Sciatic nerve (tissue), 2 donors: ENCODE results near the gene CTSF. TPM values are rescaled to one million over a fixed set of nuclear protein-coding genes. Genes with fewer than 3 reads are reported as not detected.
A peak's percentile ranks its signal among the peaks of the same experiment; 100 is the strongest.

Experiments used
- ATAC-seq: fragments of 200-7000 bp; cut with Tn5 transposase; one replicate; pipeline ENCODE4 v1.9.1; 2020; ENCODE audit warnings: mild to moderate bottlenecking, moderate library complexity
- DNase-seq: peaks from one replicate; pipeline ENCODE4 v3.0.0-alpha.2; 2020; ENCODE audit warnings: low spot score
- intact Hi-C: fragments of 100-400 bp; cut with DNase I; formaldehyde crosslinking; loops from one replicate; pipeline ENCODE4 v1.14.2; 2022
- total RNA-seq: library from RNA; stranded (reverse); fragmentation: NEBNext Ultra II Directional; extraction: Animal tissue kit (Norgen Biotek cat#: 25700); gene quantifications from one replicate; pipeline ENCODE4 v1.2.1, GENCODE V29; 2021
- donor health status: DM: no; HTN: no; CAD: no.
- donor health status: DM: no; HTN: no; CAD: no.

Gene CTSF
- total RNA-seq, 1 donor from 2014 or later = 122 TPM

DNA sequence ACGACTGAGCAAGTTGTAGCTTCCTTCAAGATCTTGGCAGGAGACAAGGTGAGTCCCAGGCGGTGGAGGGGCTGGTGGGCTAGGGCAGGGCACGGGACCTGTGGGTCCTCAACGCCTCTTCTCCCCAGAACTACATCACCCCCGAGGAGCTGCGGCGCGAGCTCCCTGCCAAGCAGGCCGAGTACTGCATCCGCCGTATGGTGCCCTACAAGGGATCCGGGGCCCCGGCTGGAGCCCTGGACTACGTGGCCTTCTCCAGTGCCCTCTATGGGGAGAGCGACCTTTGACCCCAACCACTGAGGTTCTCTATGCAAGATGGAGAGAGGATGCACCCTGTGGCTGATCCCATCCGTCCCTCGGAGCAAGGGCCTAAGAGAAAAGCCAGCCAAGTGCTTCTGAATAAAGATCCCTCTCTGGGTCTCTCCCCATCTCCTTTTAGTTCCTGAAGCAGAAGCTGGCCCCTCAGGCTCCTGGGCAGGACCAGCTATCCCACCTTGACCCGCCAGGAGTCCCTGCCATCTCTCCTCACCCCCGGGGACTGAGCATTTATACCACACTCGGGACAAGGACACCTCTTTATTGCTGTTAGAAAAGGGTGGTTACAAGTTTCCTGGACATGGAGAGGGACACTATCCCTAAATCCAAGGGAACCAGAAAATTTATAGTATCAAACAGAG, 5.4 kb downstream of the CTSF start:
- ATAC-seq (no peak), DNase-seq (no peak)
- intact Hi-C loops = no loop called here

DNA sequence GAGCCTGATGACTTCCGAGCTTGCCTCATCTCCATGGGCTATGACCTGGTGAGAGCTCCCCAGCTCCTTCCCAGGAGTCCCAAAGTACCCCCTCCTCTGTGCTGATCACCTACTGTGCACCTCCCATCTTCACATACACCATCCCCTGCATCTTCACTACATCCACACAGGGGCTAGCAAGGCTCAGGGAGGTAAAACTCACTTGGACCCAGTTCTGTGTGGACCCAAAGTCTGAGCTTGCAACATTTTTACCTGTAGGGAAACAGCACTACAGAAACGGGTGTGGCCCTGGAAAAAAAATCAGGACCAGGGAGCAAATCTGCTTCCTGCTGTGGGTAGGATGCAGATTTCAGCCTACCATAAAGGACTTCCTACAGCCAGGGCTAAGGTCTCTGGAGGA, 6.1 kb downstream of the CTSF start:
- ATAC-seq (no peak), DNase-seq (no peak)
- intact Hi-C loops = no loop called here

DNA sequence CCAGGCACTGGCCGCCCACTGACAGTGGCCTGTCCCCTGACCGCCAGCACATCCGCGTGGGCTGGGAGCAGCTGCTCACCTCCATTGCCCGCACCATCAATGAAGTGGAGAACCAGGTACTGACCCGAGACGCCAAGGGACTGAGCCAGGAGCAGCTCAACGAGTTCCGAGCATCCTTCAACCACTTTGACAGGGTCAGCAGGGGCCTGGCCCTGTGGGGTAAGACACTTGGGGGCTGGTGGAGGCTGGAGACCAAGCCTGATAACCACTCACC, 6.5 kb downstream of the CTSF start:
- intact Hi-C loops = no loop called here
- DNase-seq (no peak), ATAC-seq (no peak)

DNA sequence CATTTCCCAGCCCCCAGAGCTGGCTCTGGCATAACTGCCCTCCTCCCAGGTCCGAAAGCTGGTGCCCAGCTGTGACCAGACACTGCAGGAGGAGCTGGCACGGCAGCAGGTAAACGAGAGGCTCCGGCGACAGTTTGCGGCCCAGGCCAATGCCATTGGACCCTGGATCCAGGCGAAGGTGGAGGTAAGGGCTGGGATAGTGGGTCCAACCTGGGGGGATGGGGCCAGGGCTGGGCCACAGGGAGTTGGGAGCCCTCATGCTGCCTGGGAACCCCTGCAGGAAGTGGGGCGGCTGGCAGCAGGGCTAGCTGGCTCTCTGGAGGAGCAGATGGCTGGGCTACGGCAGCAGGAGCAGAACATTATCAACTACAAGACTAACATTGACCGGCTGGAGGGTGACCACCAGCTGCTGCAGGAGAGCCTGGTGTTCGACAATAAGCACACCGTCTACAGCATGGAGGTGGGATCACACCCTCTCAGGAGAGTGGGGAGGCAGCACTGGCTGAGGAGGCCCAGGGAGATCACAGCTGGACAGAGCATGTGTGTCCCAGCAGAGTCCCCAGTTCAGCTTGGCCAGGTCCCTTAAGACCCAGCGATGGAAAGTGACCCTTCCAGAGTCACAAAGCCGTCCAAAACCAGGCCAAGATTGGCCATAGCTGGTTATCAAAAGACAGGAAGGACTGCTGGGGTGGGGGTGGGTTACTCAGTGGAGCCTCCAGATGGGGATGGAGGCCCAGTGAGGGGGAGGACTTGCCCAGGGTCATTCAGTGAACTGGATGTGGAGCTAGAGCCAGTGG, 7.0 kb downstream of the CTSF start:
- no peak for DNase-seq
- ATAC-seq = no peak
- intact Hi-C loops = no loop called here

DNA sequence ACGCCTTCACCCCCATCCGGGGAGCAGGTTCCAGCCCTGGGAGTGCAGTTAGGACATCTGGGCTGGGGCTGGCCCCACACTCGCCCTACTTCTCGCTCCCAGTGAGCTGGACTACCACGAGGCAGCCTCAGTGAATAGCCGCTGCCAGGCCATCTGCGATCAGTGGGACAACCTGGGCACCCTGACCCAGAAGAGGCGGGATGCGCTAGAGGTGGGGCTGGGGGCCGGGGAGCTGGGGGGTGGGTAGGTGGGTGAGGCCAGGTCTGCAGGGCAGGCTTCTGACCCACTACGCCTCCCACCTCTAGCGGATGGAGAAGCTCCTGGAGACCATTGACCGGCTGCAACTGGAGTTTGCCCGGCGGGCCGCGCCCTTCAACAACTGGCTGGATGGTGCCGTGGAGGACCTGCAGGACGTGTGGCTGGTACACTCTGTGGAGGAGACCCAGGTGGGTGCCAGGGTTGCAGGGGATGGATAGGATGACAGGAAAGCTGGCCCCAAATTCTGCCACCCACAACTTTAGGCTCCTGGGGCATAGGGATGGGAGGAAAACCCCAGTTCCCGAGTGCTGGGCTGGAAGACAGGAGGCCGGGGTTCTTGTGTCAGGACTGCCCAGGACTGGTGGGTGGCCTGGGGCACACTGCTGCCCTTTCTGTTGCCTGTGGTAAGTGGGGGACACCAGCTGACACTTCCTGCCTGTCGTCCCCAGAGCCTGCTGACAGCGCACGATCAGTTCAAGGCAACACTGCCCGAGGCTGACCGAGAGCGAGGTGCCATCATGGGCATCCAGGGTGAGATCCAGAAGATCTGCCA, 8.3 kb downstream of the CTSF start:
- intact Hi-C loops = no loop called here
- DNase-seq (no peak), ATAC-seq (peak; percentile 33)

DNA sequence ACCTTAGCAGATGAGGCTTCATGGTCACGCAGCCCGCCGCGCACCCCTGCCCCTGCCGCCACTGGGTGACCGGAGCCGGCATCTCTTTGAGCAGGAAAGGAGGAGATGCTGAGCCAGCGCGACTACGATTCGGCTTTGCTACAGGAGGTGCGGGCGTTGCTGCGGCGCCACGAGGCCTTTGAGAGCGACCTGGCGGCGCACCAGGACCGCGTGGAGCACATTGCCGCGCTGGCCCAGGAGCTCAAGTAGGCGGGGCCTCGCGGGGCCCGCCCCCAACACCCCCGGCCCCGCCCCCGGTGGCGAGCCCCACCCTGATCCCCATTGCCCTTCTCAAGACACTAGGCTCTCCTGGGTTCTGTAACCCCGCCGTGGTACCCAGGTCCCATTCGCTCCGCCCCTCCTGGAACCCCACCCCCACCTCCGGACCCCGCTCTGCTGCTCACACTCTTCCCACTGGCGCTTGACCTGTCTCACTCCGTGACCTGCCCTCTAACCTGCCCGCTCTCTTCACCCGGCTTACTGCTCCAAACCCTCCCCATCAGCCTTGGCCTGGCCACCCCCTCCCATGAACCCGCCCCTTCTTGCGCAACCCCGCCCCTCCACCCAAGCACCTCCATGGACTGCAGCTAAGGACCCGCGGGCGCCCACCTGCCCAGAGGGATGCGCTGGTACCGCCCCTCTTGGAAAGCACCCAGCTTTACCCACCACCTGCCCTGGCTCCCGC, 9.1 kb downstream of the CTSF start:
- intact Hi-C loops = no loop called here
- ATAC-seq = peak; percentile 65
- DNase-seq = no peak

DNA sequence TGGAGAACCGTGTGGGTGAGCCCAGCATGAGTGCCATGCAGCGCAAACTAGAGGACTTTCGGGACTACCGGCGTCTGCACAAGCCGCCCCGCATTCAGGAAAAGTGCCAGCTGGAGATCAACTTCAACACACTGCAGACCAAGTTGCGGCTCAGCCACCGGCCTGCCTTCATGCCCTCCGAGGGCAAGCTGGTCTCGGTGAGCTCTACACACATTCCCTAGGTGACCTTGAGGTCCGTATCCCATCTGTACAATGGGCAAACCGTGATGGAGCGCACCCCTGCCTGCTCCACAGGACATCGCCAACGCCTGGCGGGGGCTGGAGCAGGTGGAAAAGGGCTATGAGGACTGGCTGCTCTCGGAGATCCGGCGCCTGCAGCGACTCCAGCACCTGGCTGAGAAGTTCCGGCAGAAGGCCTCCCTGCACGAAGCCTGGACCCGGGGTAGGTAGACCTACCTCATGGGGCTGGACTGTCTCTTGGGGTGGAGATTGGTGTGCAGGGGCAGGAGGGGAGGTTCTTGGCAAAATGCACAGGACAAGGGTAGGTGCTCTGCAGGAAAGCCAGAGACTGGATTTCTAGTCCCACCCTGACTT, 10.6 kb downstream of the CTSF start:
- ATAC-seq (no peak), DNase-seq (no peak)
- intact Hi-C loops = no loop called here

DNA sequence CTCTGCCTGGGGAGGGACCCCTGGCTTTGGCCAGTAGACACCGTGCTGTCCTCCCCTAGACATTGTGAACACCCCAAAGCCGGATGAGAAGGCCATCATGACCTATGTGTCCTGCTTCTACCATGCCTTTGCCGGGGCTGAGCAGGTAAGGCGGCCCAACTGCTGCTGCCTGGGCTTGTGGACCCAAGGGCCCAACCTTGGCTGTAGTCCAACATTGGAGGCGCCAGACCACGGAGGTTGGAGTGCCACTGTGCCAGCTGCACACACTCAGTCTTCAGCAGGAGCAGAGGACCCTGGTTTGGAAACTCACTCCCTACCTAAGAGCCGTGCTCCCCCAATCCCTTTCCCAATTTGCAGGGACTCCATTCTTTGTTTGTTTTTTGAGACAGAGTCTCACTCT, 12.3 kb downstream of the CTSF start:
- ATAC-seq (no peak), DNase-seq (no peak)
- intact Hi-C loops = no loop called here

DNA sequence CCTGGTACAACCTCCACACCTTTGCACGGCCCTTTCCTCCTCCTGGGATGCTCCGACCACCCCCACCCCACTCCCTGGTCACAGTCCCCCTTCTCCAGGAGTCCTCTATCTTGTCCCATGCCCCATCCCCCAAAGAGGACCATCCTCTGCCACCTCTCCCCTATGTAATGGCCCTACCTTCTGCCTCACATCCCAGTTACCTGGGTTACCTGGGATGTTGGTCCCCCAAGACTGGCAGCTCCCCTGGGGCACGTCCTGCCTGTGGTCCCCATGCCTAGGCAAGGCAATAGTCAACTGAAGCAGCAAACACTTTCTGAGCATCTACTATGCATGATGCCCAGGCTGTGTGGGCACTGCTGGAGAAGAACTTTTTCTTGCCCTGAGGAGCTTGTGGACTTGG, 13.0 kb downstream of the CTSF start:
- intact Hi-C loops = no loop called here
- ATAC-seq (no peak), DNase-seq (no peak)

DNA sequence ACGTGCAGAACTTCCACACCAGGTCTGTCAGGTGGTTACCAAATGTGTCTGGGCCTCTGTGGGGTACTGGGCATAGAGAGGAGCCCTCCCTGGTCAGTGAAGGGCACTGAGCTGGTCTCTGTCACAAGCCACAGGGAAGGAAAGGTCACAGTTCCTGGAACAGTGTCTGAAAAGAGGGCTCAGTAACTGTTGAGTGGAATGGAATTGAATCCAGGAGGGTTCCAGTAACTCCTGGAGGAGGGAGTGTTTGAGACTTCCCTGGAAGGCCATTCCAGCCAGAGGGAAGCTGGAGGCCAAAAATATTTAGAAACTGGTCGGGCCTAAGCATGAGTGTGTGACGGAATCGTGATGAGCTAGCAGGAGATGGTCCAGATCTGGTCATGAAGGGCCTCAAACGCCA, 13.8 kb downstream of the CTSF start:
- DNase-seq (no peak), ATAC-seq (no peak)
- intact Hi-C loops = no loop called here

DNA sequence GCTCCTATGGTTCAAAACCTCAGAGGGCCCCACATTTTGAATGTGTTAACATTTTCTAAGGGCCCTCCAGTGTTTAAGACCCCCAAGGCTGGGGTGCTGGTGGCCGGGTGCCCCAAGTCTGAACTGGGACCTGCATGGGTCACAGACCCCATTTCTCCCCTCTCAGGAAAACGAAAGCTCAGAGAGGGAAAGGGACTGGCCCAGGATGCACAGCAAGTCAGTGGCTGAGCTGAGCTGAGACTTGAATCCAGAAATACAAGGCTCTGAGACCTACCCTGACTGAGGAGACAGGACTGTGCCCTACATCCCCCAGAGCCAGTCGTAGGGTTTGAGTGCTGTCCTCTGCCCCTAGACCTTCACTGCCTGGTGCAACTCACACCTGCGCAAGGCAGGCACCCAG, 17.5 kb downstream of the CTSF start:
- intact Hi-C loops = no loop called here
- DNase-seq (no peak), ATAC-seq (no peak)

DNA sequence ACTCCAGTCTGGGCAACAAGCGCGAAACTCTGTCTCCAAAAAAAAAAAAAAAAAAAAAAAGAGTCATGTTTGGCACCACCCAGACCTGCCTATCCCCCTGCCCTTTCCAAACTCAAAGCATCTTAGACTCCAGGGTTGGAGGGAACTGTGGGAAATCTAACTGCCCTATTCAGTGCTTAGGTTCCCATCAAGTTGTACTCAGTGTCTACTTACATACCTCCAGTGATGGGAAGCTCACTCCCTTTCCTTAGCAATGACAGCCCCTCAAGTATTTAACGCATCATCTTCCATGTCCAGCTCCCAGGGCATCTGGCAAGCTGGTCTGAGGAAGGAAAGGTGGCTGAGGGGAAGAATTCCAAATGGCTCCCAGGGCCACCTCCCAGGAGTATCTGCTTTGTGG, 18.7 kb downstream of the CTSF start:
- ATAC-seq (no peak), DNase-seq (no peak)
- intact Hi-C loops = no loop called here

DNA sequence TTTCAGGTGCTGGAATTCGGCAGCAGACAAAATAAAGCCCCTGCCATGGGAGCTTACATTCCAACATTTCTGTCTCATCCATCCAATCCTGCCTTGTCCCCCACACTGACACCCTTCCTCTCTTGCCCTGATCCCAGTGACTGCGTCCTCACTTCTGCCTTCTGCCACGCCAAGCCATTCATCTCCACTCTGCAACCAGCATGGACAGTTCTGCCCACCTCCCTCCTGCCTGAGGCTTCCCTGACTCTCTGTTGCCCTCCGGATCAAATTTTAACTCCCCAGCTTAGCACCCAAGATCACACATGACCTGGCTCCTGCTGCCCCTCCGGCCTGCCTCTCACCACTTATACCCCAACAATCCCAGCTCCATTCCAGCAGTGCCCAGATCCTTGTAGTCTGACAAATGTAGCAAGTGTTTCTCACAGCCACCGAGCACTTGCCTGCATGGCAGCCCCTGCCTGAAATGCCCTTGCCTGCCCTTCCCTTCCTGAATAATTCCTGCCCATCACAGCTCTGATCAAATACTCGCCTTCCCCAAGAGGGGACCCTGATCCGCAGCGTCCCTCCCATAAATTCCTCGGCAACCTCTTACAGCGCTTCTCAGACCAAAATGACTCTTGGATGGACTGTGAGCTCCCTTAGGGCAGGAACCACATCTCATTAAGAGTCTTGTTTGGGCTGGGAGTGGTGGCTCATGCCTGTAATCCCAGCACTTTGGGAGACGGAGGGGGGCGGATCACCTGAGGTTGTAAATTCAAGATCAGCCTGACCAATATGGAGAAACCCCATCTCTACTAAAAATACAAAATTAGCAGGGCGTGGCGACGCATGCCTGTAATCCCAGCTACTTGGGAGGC, 19.4 kb downstream of the CTSF start:
- DNase-seq (no peak), ATAC-seq (no peak)
- intact Hi-C loops = no loop called here

DNA sequence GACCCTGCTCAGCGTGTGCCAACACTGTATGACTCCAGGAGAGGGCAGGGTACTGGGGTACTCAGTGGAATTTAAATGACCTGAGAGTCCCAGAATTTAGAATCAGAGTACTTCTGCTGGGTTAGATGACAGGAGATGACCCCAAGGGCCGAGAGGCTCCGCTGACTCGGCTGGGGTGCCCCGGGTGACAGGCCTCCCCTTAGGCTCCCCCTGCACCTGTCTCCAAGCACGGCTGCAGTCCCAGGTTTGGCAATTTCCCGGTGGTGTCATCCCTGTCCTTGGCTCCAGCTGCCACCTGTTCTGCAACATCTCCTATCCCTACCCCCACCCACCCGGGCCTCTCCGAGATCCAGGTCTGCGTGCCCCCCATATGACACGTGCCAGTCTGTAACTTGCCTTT, 20.4 kb downstream of the CTSF start:
- DNase-seq (no peak), ATAC-seq (no peak)
- intact Hi-C loops = no loop called here

DNA sequence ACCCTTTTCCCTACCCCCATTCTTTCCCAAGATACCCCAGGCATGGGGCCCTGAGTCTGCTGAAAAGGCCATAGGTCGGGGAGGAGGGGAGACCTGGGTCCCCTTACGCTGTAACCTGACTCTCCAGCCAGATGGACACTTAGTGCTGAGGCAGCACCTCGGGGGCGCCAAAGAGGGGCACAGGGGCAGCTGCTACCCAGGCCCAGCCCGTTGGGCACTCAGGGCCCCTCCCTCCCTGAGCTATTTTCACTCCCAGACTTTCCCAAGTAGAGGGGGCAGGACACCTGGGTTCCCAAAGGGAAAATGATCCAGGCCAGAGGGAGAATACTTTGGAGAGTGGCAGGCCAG, 20.8 kb downstream of the CTSF start:
- ATAC-seq = no peak
- DNase-seq = no peak
- intact Hi-C loops = no loop called here

DNA sequence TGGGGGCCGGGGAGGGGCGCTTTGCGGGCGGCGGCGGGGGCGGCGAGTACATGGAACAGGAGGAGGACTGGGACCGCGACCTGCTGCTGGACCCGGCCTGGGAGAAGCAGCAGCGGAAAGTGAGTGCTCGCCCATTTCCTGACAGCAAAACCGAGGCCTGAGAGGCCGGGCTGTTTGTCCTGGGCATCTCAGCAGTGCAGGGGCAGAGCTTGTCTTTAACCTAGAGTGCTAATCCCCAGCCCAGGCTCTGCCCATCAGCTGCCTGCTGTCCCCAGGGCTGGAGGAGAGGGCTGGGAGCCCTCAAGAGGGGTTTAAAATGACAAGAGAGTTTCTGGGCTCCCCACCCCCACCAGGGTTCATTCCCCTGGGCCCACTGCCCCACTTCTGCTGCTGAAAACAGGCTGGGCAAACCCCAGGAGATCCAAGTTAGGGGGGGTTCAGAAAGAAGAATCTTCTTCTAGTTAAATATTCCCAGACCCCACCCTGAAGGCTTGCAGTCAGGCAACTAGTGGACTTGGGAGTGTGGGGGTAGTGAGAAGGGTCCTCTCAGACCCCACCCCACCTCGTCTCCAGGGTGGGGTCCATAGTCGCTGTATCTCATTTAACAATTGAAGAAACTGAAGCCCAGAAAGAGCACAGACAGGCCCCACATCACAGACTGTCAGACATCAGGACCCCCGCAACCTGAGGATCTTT, 21.3 kb downstream of the CTSF start:
- intact Hi-C loops = no loop called here

DNA sequence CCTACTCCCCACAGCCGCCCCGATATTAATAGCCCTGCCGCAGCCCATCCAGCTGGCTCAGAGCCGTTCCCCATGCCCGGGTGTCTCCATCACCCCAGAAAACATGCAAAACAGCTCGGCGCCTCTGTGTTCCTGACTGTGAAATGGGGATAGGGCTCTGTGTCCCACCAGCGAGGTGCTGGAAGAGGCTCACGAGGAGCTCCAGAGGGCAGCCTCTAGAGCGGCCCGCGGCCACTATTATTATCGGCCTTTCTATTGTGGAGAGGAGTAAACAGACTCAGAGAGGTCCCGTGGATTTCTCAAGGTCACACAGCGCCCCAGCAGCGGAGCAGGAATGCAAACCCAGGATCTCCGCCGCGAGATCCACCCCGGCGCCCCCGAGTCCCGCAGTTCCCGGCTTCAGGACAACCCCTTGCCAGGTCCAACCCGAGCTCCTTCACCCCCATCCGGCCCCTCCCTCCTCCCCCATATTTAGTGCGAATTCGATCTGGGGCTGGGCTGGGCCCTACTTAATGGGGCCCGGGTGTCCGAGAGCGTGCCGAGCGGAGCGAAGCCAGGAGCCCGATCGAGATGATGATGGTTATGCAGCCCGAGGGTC, 21.9 kb downstream of the CTSF start, which contains the start of gene ACTN3:
ACTN3 (plus strand) TSS at position 536 of the 598 bp plus-strand sequence; CDS start at position 571, 35 bp downstream.
- intact Hi-C loops = no loop called here
- ATAC-seq (peak; percentile 58), DNase-seq (peak; percentile 76)

More for the DNA sequence above, 21.3 kb downstream of the CTSF start:
- ATAC-seq (no peak), DNase-seq (no peak)
